Chondrocyte (in vitro differentiated cells): ENCODE measurements around the gene GRK5. TPM values are rescaled to one million over a fixed set of nuclear protein-coding genes. Genes with fewer than 3 reads are reported as not detected.

Experiments
- DNase-seq: peaks from one replicate; pipeline ENCODE4 v3.0.0; 2021; ENCODE audit warnings: mixed read lengths, low spot score
- H3K27ac Mint-ChIP-seq: one replicate; pipeline ENCODE4 v1.8.0; 2021; ENCODE audit warnings: mild to moderate bottlenecking, moderate library complexity, mixed read lengths; ENCODE audit not compliant: unreplicated experiment
- H3K27me3 Mint-ChIP-seq: 2 replicates; pipeline ENCODE4 v1.8.0; 2021; ENCODE audit warnings: low read depth, mixed read lengths
- H3K36me3 Mint-ChIP-seq: 2 replicates; pipeline ENCODE4 v1.8.0; 2021; ENCODE audit warnings: low read depth, mixed read lengths
- H3K4me1 Mint-ChIP-seq: 2 replicates; pipeline ENCODE4 v1.8.0; 2021; ENCODE audit warnings: low read depth, mild to moderate bottlenecking, mixed read lengths
- H3K4me3 Mint-ChIP-seq: one replicate; pipeline ENCODE4 v1.8.0; 2021; ENCODE audit warnings: mild to moderate bottlenecking, moderate library complexity, mixed read lengths; ENCODE audit not compliant: unreplicated experiment
- H3K9me3 Mint-ChIP-seq: 2 replicates; pipeline ENCODE4 v1.8.0; 2021; ENCODE audit warnings: low read depth, mixed read lengths
- total RNA-seq: library from RNA; stranded (reverse); gene quantifications from 3 replicates; pipeline ENCODE4 v1.2.1, GENCODE V29; 2021
- TF ChIP-seq, protein P1 (sequence below): fragments of 200-600 bp; sonication (generic); IDR thresholded peaks from 2 replicates; pipeline ENCODE4 v1.5.0; 2021; ENCODE audit warnings: antibody characterized with exemption, mild to moderate bottlenecking, moderate library complexity

GRK5 gene
- total RNA-seq, 1 donor from 2014 or later = 16.4 TPM

- DNase-seq = no peak
- H3K36me3 Mint-ChIP-seq = peaks cover 10% of the 10 kb centered on the region
- peaks cover 3% of the 10 kb centered on the region for H3K4me1 Mint-ChIP-seq
- H3K27me3 Mint-ChIP-seq = no peaks in the 10 kb centered on the region
- H3K4me3 Mint-ChIP-seq = no peak overlapping the region
- TF ChIP-seq, protein P1, sequence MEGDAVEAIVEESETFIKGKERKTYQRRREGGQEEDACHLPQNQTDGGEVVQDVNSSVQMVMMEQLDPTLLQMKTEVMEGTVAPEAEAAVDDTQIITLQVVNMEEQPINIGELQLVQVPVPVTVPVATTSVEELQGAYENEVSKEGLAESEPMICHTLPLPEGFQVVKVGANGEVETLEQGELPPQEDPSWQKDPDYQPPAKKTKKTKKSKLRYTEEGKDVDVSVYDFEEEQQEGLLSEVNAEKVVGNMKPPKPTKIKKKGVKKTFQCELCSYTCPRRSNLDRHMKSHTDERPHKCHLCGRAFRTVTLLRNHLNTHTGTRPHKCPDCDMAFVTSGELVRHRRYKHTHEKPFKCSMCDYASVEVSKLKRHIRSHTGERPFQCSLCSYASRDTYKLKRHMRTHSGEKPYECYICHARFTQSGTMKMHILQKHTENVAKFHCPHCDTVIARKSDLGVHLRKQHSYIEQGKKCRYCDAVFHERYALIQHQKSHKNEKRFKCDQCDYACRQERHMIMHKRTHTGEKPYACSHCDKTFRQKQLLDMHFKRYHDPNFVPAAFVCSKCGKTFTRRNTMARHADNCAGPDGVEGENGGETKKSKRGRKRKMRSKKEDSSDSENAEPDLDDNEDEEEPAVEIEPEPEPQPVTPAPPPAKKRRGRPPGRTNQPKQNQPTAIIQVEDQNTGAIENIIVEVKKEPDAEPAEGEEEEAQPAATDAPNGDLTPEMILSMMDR = no peak
- H3K9me3 Mint-ChIP-seq = no peaks in the 10 kb centered on the region
- no peak overlapping the region for H3K27ac Mint-ChIP-seq
These were observed 187.4 kb downstream of the GRK5 start for GRCh38 chr10:119394657-119395279.

DNA sequence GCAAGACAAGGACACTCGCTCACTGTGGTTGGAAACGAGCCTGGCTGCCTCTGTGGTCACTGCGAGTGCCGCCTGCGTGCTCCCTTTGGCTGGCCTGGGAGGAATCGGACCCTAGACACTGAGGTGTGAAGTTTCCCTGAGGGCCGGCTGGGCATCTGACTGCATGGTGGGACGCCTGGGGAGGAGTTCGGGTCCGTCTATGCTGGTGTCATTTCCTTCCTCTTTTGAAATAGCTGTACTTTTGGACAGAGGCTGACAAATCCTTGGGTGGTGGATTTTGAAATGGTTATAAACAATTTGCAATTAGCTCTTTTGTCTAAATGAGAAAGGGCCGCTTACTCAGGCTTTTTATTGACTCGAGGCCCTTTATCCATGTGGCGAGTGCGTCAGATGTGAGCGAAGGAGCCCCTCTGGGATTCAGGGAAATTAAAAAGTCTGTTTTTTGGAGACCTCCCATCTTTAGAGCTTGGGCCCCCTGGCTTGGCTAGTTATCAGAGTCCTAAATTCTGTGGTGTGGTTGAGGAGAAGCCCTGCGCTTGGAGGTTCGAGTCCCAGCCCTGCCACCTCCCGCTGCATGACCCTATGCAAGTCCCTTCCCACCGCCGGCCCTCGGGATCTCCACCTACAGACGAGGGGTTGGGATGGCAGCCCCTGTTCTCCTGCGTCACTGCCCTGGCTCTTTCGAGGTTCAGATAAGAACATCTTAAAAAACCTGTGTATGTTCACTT lies 188.1 kb downstream of the GRK5 start:
- H3K36me3 Mint-ChIP-seq = peaks cover 11% of the 10 kb centered on the region
- H3K27me3 Mint-ChIP-seq = no peaks in the 10 kb centered on the region
- no peak for DNase-seq
- H3K9me3 Mint-ChIP-seq = no peaks in the 10 kb centered on the region
- H3K4me3 Mint-ChIP-seq = no peak overlapping the region
- no peak overlapping the region for H3K27ac Mint-ChIP-seq
- H3K4me1 Mint-ChIP-seq = peaks cover 3% of the 10 kb centered on the region
- TF ChIP-seq, protein P1 = no peak

DNA sequence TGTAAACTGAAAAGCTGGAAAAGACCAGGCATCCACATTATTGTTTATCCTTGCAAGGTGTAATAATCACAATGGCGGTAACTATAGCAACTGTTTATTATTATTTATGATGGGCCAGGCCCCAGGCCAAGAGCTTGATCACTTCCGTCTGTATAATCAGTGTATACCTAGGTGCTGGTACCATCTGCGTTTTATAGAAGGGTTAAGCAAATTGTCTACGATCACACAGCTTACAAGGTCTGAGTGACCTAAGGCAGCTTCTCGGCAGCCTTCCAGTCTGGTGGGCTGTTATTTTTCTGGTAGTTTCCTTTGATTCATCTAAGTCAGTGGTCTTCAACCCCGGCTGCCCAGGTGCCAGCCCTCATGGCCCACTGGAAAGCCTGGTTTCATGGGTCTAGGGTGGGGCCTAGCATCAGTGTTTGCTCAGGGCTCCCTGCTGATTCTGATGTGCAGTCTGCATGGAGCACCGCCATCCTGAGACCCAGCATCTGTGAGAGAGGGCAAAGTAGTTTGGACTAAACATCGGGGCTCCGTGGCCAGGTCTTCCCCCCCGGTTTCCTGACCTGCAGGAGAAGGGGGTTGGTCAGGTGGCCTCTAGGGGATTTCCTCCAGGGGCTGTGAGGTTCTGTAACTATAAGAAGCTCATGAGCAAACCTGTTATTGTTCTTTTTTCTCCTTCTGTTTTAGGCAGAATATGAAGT lies 188.8 kb downstream of the GRK5 start:
- H3K36me3 Mint-ChIP-seq = peaks cover 10% of the 10 kb centered on the region
- H3K9me3 Mint-ChIP-seq = no peaks in the 10 kb centered on the region
- H3K27me3 Mint-ChIP-seq = no peaks in the 10 kb centered on the region
- TF ChIP-seq, protein P1 = no peak
- DNase-seq = no peak
- no peak overlapping the region for H3K4me3 Mint-ChIP-seq
- H3K4me1 Mint-ChIP-seq = peaks cover 3% of the 10 kb centered on the region
- no peak overlapping the region for H3K27ac Mint-ChIP-seq

DNA sequence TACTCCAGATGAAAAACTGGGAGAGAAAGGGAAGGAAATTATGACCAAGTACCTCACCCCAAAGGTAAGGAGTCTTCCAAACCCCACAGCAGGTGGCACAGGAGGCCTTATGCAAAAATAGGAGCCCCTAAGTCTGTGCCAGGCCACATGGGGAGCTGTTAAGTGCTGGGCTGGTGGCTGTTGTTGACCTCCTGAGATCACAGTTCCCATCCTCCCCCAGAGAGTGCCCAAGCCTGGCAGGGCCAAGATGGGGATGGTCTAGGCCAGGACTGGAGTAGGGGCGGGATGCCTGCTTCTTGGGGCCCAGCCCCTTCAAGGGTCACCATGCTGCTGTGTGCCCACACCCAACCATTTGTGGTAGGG lies 189.3 kb downstream of the GRK5 start:
- peaks cover 10% of the 10 kb centered on the region for H3K36me3 Mint-ChIP-seq
- H3K27me3 Mint-ChIP-seq = no peaks in the 10 kb centered on the region
- H3K27ac Mint-ChIP-seq = no peak overlapping the region
- H3K4me3 Mint-ChIP-seq = no peak overlapping the region
- no peak for DNase-seq
- TF ChIP-seq, protein P1 = no peak
- H3K4me1 Mint-ChIP-seq = peaks cover 6% of the 10 kb centered on the region
- no peaks in the 10 kb centered on the region for H3K9me3 Mint-ChIP-seq

DNA sequence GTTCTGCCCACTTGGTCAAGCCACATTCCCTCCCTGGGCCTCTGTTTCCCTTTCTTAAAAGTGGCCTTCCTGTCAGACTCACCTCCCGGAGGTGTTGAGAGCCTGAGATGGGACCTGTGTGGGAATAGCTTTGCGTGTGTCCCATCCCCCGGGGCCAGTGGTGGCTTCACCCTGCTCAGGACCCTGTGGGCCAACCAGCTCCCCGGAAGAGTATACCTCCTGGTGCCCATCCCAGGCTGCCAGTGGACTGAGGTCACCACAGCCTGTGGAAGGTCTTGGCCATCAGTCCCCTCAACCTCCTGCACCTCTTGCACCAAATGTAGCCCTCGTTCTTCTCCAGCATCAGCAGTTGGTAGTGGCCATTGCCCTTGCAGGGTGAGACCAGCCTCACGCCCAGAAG lies 190.0 kb downstream of the GRK5 start:
- no peak for DNase-seq
- H3K4me3 Mint-ChIP-seq = no peak overlapping the region
- peaks cover 9% of the 10 kb centered on the region for H3K4me1 Mint-ChIP-seq
- TF ChIP-seq, protein P1 = no peak
- no peaks in the 10 kb centered on the region for H3K27me3 Mint-ChIP-seq
- H3K27ac Mint-ChIP-seq = no peak overlapping the region
- no peaks in the 10 kb centered on the region for H3K9me3 Mint-ChIP-seq
- peaks cover 10% of the 10 kb centered on the region for H3K36me3 Mint-ChIP-seq
